Stimulated activated memory B cell treated with anti-CD40 and anti-IgM and Interleukin-4, amounts not matched to agents 10 μg/mL and 1 μg/mL and 100 μg/mL, for 72 hours (primary cell): ENCODE results near the gene TMPRSS11A.

Experiments
- ATAC-seq: fragments of 150-1000 bp; cut with Tn5 transposase; 2 replicates; pipeline ENCODE4 v1.10.0; 2021
- H3K27ac Mint-ChIP-seq: one replicate; pipeline ENCODE4 v1.8.0; 2022; ENCODE audit warnings: mild to moderate bottlenecking, mixed read lengths
- H3K27me3 Mint-ChIP-seq: one replicate; pipeline ENCODE4 v1.8.0; 2022; ENCODE audit warnings: mixed read lengths
- H3K36me3 Mint-ChIP-seq: one replicate; pipeline ENCODE4 v1.8.0; 2022; ENCODE audit warnings: mixed read lengths
- H3K4me1 Mint-ChIP-seq: one replicate; pipeline ENCODE4 v1.8.0; 2022; ENCODE audit warnings: mixed read lengths
- H3K4me3 Mint-ChIP-seq: one replicate; pipeline ENCODE4 v1.8.0; 2022; ENCODE audit warnings: mild to moderate bottlenecking, moderate library complexity, mixed read lengths
- H3K9me3 Mint-ChIP-seq: one replicate; pipeline ENCODE4 v1.8.0; 2022; ENCODE audit warnings: mixed read lengths

TMPRSS11A gene

DNA sequence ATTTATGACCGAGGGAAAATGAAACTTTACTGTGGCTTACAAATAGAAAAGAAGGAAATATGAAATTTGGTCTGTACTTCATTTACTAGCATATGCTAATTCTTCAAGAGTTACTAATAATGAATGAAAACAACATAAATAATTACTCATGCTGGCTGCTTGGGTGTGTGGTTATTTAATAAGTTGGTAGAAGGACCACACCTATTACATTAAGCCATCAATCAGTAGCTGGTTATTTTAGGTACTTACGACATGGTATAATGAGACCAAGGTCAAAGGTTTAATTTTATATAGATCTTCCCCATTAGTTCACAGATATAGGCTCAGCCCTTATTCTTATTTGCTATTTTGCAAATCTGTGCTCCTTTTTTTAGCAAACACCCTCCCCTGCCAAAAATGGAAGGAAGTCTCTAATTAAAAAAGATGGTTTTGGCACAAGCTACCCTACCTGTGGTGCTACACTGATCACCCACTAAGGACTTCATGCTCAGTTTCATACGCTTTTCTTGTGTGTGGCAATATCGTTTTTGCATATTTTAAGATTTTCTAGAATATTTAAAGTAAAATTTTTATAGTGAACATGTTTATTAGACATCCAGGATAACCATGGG is 93.6 kb downstream of the TMPRSS11A start:
- Mint-ChIP-seq H3K36me3 (no peaks in the 10 kb centered on the region), H3K4me3 (no peak overlapping the region), H3K27ac (no peak overlapping the region), H3K9me3 (peaks cover 13% of the 10 kb centered on the region), H3K4me1 (no peaks in the 10 kb centered on the region), H3K27me3 (peaks cover 17% of the 10 kb centered on the region)
- ATAC-seq = no peak

GRCh38 chr4:67861513-67861912 is 101.8 kb downstream of the TMPRSS11A start:
- Mint-ChIP-seq H3K4me3 (no peak overlapping the region), H3K36me3 (no peaks in the 10 kb centered on the region), H3K27ac (no peak overlapping the region), H3K9me3 (peaks cover 11% of the 10 kb centered on the region), H3K27me3 (peaks cover 30% of the 10 kb centered on the region), H3K4me1 (no peaks in the 10 kb centered on the region)
- no peak for ATAC-seq
